HepG2 (cell line): ENCODE results near the gene AFAP1. TPM values are rescaled to one million over a fixed set of nuclear protein-coding genes. Genes with fewer than 3 reads are reported as not detected.

Experiments used
- ATAC-seq: fragments of 200-7000 bp; cut with Tn5 transposase; 3 replicates; pipeline ENCODE4 v1.9.1; 2020; ENCODE audit warnings: mild to moderate bottlenecking, moderate library complexity
- BruUV-seq: library from RNA; stranded (reverse); fragments of 400-500 nt; replicated peaks from 2 replicates; lab custom pipeline; 2021; lab: Mats Ljungman, UMichigan
- CTCF ChIA-PET: fragments of 300-600 bp; formaldehyde crosslinking; extraction: SDS; loops from one replicate; lab custom pipeline; 2021; ENCODE audit warnings: low total read pairs, inconsistent platforms, low intra/inter-chr PET ratio; lab: Yijun Ruan, JAX
- POLR2A ChIA-PET: fragments of 350-600 bp; sonication (Branson Sonifier 250); formaldehyde crosslinking; loops from one replicate; lab custom pipeline; 2020; ENCODE audit warnings: antibody characterized with exemption, inconsistent platforms; lab: Yijun Ruan, JAX
- DNase-seq: peaks from one replicate; pipeline ENCODE4 v3.0.0-alpha.2; 2015; ENCODE audit warnings: low spot score
- FAIRE-seq: peaks from 3 replicates; lab custom pipeline; 2011; peaks lifted over from hg19 to GRCh38; lab: Jason Lieb, UNC
- H2AFZ ChIP-seq: one replicate; pipeline ENCODE4 v1.6.1; 2011; ENCODE audit warnings: low read length, inconsistent platforms
- H3K27ac ChIP-seq: fragments of 300-600 bp; 3 replicates; pipeline ENCODE4 v1.8.0; 2011; ENCODE audit warnings: mixed run types, mild to moderate bottlenecking, mixed read lengths, low read length, inconsistent platforms; ENCODE audit not compliant: insufficient read depth; ENCODE audit errors: extremely low read length
- H3K27me3 ChIP-seq, 2 experiments: fragments of 200-600 bp in 1 of 2; 2 replicates in 1 of 2; 3 replicates in 1 of 2; pipeline versions ENCODE4 v1.6.0 to v1.8.0; 2011; ENCODE audit warnings: low read length in 2 of 2, mild to moderate bottlenecking in 2 of 2, moderate library complexity in 2 of 2, inconsistent platforms in 1 of 2; ENCODE audit not compliant: insufficient read depth in 2 of 2, control insufficient read depth in 1 of 2
- H3K36me3 ChIP-seq, 2 experiments: fragments of 200-600 bp in 1 of 2; replicated peaks in 1 of 2; 2 replicates in 1 of 2; 3 replicates in 1 of 2; pipeline versions ENCODE4 v1.5.1 to v1.8.0; 2011; ENCODE audit warnings: low read length in 2 of 2, inconsistent platforms in 1 of 2; ENCODE audit not compliant: insufficient read depth in 2 of 2, control insufficient read depth in 1 of 2
- H3K4me1 ChIP-seq: 2 replicates; pipeline ENCODE4 v1.5.1; 2012; ENCODE audit warnings: low read length, inconsistent platforms; ENCODE audit not compliant: insufficient read depth
- H3K4me2 ChIP-seq: 2 replicates; pipeline ENCODE4 v1.6.0; 2011; ENCODE audit warnings: low read depth, low read length, inconsistent platforms
- H3K4me3 ChIP-seq, 3 experiments: fragments of 200-600 bp in 1 of 3; sonication (generic), shearing (Covaris generic) in 1 of 3; replicated peaks in 1 of 3; 2 replicates each; pipeline ENCODE4 v1.5.1; 2011 to 2016; ENCODE audit warnings: low read length in 3 of 3, inconsistent platforms in 2 of 3, low read depth in 2 of 3, mild to moderate bottlenecking in 2 of 3, control low read depth in 1 of 3, mixed read lengths in 1 of 3; ENCODE audit not compliant: insufficient read depth in 1 of 3
- H3K79me2 ChIP-seq: one replicate; pipeline ENCODE4 v1.6.1; 2011; ENCODE audit warnings: low read length, inconsistent platforms; ENCODE audit not compliant: insufficient read depth
- H3K9ac ChIP-seq: 2 replicates; pipeline ENCODE4 v1.6.0; 2011; ENCODE audit warnings: mild to moderate bottlenecking, low read depth, low read length, inconsistent platforms; ENCODE audit not compliant: insufficient read depth
- H3K9me3 ChIP-seq: 2 replicates; pipeline ENCODE4 v1.5.1; 2012; ENCODE audit warnings: mild to moderate bottlenecking, low read length
- H4K20me1 ChIP-seq: 2 replicates; pipeline ENCODE4 v1.6.0; 2011; ENCODE audit warnings: inconsistent platforms, mild to moderate bottlenecking, low read length, moderate library complexity; ENCODE audit not compliant: insufficient read depth
- ATF1 ChIP-seq: IDR thresholded peaks from 2 replicates; pipeline ENCODE4 v1.6.1; 2016; ENCODE audit warnings: mild to moderate bottlenecking, control low read depth
- HMG20A ChIP-seq: IDR thresholded peaks from 2 replicates; pipeline ENCODE4 v1.6.1; 2016; ENCODE audit warnings: borderline replicate concordance
- JARID2 ChIP-seq: sonication (generic); formaldehyde crosslinking; IDR thresholded peaks from 2 replicates; pipeline ENCODE4 v1.8.1; 2023; ENCODE audit warnings: missing genetic modification reagents, inconsistent platforms; ENCODE audit not compliant: insufficient replicate concordance
- NAIF1 ChIP-seq: sonication (generic); formaldehyde crosslinking; IDR thresholded peaks from 2 replicates; pipeline ENCODE4 v1.5.0; 2020; ENCODE audit warnings: mild to moderate bottlenecking, missing genetic modification reagents, borderline replicate concordance
- NR2C2 ChIP-seq: sonication (generic); formaldehyde crosslinking; IDR thresholded peaks from 2 replicates; pipeline ENCODE4 v1.4.0; 2020; ENCODE audit warnings: missing genetic modification reagents, mild to moderate bottlenecking, moderate library complexity, borderline replicate concordance
- SOX13 ChIP-seq, 3 experiments: fragments of 450-650 bp in 1 of 3; sonication (generic) in 1 of 3; formaldehyde crosslinking in 1 of 3; IDR thresholded peaks in 2 of 3; conservative IDR thresholded peaks in 1 of 3; 2 replicates each; pipeline versions ENCODE4 v1.5.0 to v1.6.1; 2016 to 2020; ENCODE audit warnings: antibody characterized with exemption in 1 of 3, mild to moderate bottlenecking in 1 of 3, missing compliant biosample characterization in 1 of 3, missing genetic modification reagents in 1 of 3, moderate library complexity in 1 of 3
- ZFP36L2 ChIP-seq: sonication (generic); formaldehyde crosslinking; IDR thresholded peaks from 2 replicates; pipeline ENCODE4 v1.4.0; 2020; ENCODE audit warnings: missing genetic modification reagents
- ZNF138 ChIP-seq: sonication (generic); formaldehyde crosslinking; IDR thresholded peaks from 2 replicates; pipeline ENCODE4 v1.5.0; 2020; ENCODE audit warnings: mild to moderate bottlenecking, low read depth, missing genetic modification reagents
- ZNF501 ChIP-seq: sonication (generic); formaldehyde crosslinking; IDR thresholded peaks from 2 replicates; pipeline ENCODE4 v1.5.1; 2020; ENCODE audit warnings: mild to moderate bottlenecking, moderate library complexity, missing genetic modification reagents
- ZNF672 ChIP-seq: sonication (generic); formaldehyde crosslinking; IDR thresholded peaks from 2 replicates; pipeline ENCODE4 v1.8.1; 2022; ENCODE audit warnings: missing genetic modification reagents
- ZNF790 ChIP-seq: sonication (generic); formaldehyde crosslinking; IDR thresholded peaks from 2 replicates; pipeline ENCODE4 v1.8.0; 2022; ENCODE audit warnings: missing genetic modification reagents, mild to moderate bottlenecking, borderline replicate concordance
- WGBS: methylation state at CpG from one replicate; pipeline ENCODE4 v1.1.6; 2017; ENCODE audit warnings: low lambda C conversion rate; 5-methylcytosine and 5-hydroxymethylcytosine counted together
- in situ Hi-C: cut with HindIII; loops from 2 replicates; pipeline ENCODE4 v1.10.0; 2017; ENCODE audit warnings: low pct_unique_long_range_greater_than_20kb; ENCODE audit not compliant: extremely low pct_ligation_motif_present
- intact Hi-C: fragments of 100-400 bp; cut with micrococcal nuclease; formaldehyde crosslinking; loops from one replicate; pipeline ENCODE4 v1.10.0; 2022; ENCODE audit not compliant: unreplicated experiment
- polyA plus RNA-seq, 8 experiments: library from polyadenylated mRNA; depleted of rRNA in 3 of 8; stranded (reverse) in 7 of 8; unstranded in 1 of 8; fragments of >200 nt; fragmentation: Illumina TruSeq in 4 of 8; extraction: Trizol in 4 of 8; gene quantifications; 2 replicates each; pipeline versions ENCODE4 v1.2.1 to v1.2.3, GENCODE V29; 2011 to 2016; ENCODE audit warnings: low read depth in 4 of 8, missing spikeins in 1 of 8, mixed read lengths in 1 of 8; ENCODE audit not compliant: insufficient read depth in 1 of 8
- total RNA-seq, 5 experiments: library from RNA; depleted of rRNA; stranded (reverse); fragments of >200 nt; fragmentation: Illumina TruSeq; extraction: Trizol; gene quantifications; 2 replicates each; pipeline ENCODE4 v1.2.3, GENCODE V29; 2016; ENCODE audit warnings: low read depth in 1 of 5
- TF ChIP-seq, protein P1 (sequence below): sonication (generic); formaldehyde crosslinking; IDR thresholded peaks from 2 replicates; pipeline ENCODE4 v1.5.1; 2020; ENCODE audit warnings: missing genetic modification reagents, mild to moderate bottlenecking, borderline replicate concordance
- TF ChIP-seq, protein P2 (sequence below): sonication (generic); formaldehyde crosslinking; IDR thresholded peaks from 2 replicates; pipeline ENCODE4 v1.8.1; 2023; ENCODE audit warnings: mild to moderate bottlenecking, missing genetic modification reagents
- TF ChIP-seq, protein P3 (sequence below): sonication (generic); formaldehyde crosslinking; conservative IDR thresholded peaks from 2 replicates; pipeline ENCODE4 v1.8.1; 2023; ENCODE audit warnings: missing genetic modification reagents
- TF ChIP-seq, protein P4 (sequence below): sonication (generic); formaldehyde crosslinking; IDR thresholded peaks from 2 replicates; pipeline ENCODE4 v1.4.0; 2020; ENCODE audit warnings: missing genetic modification reagents, borderline replicate concordance

The AFAP1 gene
- total and polyA plus RNA-seq, 2 of the 13 experiments (the other 11 are each of a cell fraction or from before 2014, with no cell fraction given) = 2.5 TPM

DNA sequence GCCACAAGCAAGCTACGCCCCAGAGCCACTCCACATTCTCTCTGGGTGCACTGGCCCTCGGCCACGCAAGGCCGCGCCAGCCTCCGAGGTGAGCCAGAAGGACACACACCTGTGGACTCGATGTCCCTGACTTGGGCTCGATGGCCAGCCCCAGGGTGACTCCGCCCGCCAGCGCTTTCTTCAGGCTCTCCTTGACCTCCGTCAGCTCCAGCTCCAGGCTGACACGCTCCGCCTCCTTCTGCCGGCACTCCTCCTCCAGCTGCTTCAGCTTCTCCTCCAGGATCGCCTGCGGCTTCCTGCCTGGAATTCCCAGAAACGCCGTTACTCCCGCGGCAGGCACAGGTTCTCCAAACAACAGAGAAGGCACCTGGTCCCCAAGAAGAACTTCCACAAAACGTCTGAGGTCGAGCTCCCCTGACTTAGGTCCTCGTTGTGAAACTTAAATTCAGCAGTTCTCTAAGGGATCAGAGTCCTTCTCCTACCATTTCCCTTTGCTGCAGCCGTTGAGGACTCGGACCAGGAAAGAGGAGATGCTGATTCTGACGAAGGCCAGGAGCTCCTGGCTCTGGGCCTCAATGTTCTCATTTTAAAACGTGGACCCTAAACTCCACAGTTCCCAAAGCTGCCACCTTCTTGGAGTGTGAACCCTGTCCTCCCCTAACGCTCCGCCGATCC, 166.8 kb downstream of the AFAP1 start:
- Histone ChIP-seq H3K27me3 (no peaks in the 10 kb centered on the region), H3K79me2 (no peaks in the 10 kb centered on the region), H3K4me3 (no peak overlapping the region), H3K4me1 (peaks cover 84% of the 10 kb centered on the region), H3K36me3 (peaks cover 8 to 16% of the 10 kb centered on the region in 2 experiments; a peak in 4 of 5 replicates), H4K20me1 (no peaks in the 10 kb centered on the region), H3K4me2 (no peak overlapping the region), H3K9me3 (no peaks in the 10 kb centered on the region), H3K27ac (no peak overlapping the region), H2AFZ (no peak overlapping the region), H3K9ac (no peak overlapping the region)
- in situ Hi-C loops = no loop called here
- ChIA-PET POLR2A (no interaction called here), CTCF (no interaction called here)
- no TSS peak for BruUV-seq
- DNase-seq = no peak
- 91% methylated on average over 29 of the region's 31 CpGs for whole genome bisulfite sequencing
- no peak for FAIRE-seq
- intact Hi-C loops = loop anchor here (5.0 kb wide), 1 partner anchor 214 kb away; no protein-coding TSS in a partner anchor
- no peak for ATAC-seq
- TF ChIP-seq ZNF672 (CRISPR knock-in tag) (no peak), ZNF501 (CRISPR knock-in tag) (no peak), JARID2 (no peak), NAIF1 (CRISPR knock-in tag) (no peak), HMG20A (CRISPR knock-in tag) (no peak), ZFP36L2 (CRISPR knock-in tag) (no peak), ZNF790 (CRISPR knock-in tag) (no peak), ATF1 (CRISPR knock-in tag) (no peak), NR2C2 (CRISPR knock-in tag) (no peak), SOX13 (IDR thresholded peaks at IDR 0.05) (no peak), SOX13 (CRISPR knock-in tag; conservative IDR thresholded peaks at IDR 0.05 in 1 of 2, IDR thresholded peaks at IDR 0.05 in 1 of 2) (no peak), ZNF138 (CRISPR knock-in tag) (no peak)
- TF ChIP-seq, protein P1, sequence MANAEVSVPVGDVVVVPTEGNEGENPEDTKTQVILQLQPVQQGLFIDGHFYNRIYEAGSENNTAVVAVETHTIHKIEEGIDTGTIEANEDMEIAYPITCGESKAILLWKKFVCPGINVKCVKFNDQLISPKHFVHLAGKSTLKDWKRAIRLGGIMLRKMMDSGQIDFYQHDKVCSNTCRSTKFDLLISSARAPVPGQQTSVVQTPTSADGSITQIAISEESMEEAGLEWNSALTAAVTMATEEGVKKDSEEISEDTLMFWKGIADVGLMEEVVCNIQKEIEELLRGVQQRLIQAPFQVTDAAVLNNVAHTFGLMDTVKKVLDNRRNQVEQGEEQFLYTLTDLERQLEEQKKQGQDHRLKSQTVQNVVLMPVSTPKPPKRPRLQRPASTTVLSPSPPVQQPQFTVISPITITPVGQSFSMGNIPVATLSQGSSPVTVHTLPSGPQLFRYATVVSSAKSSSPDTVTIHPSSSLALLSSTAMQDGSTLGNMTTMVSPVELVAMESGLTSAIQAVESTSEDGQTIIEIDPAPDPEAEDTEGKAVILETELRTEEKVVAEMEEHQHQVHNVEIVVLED (CRISPR knock-in tag) = no peak
- TF ChIP-seq, protein P2, sequence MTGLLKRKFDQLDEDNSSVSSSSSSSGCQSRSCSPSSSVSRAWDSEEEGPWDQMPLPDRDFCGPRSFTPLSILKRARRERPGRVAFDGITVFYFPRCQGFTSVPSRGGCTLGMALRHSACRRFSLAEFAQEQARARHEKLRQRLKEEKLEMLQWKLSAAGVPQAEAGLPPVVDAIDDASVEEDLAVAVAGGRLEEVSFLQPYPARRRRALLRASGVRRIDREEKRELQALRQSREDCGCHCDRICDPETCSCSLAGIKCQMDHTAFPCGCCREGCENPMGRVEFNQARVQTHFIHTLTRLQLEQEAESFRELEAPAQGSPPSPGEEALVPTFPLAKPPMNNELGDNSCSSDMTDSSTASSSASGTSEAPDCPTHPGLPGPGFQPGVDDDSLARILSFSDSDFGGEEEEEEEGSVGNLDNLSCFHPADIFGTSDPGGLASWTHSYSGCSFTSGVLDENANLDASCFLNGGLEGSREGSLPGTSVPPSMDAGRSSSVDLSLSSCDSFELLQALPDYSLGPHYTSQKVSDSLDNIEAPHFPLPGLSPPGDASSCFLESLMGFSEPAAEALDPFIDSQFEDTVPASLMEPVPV (CRISPR knock-in tag) = no peak
- TF ChIP-seq, protein P3, sequence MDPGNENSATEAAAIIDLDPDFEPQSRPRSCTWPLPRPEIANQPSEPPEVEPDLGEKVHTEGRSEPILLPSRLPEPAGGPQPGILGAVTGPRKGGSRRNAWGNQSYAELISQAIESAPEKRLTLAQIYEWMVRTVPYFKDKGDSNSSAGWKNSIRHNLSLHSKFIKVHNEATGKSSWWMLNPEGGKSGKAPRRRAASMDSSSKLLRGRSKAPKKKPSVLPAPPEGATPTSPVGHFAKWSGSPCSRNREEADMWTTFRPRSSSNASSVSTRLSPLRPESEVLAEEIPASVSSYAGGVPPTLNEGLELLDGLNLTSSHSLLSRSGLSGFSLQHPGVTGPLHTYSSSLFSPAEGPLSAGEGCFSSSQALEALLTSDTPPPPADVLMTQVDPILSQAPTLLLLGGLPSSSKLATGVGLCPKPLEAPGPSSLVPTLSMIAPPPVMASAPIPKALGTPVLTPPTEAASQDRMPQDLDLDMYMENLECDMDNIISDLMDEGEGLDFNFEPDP (CRISPR knock-in tag) = no peak
- TF ChIP-seq, protein P4, sequence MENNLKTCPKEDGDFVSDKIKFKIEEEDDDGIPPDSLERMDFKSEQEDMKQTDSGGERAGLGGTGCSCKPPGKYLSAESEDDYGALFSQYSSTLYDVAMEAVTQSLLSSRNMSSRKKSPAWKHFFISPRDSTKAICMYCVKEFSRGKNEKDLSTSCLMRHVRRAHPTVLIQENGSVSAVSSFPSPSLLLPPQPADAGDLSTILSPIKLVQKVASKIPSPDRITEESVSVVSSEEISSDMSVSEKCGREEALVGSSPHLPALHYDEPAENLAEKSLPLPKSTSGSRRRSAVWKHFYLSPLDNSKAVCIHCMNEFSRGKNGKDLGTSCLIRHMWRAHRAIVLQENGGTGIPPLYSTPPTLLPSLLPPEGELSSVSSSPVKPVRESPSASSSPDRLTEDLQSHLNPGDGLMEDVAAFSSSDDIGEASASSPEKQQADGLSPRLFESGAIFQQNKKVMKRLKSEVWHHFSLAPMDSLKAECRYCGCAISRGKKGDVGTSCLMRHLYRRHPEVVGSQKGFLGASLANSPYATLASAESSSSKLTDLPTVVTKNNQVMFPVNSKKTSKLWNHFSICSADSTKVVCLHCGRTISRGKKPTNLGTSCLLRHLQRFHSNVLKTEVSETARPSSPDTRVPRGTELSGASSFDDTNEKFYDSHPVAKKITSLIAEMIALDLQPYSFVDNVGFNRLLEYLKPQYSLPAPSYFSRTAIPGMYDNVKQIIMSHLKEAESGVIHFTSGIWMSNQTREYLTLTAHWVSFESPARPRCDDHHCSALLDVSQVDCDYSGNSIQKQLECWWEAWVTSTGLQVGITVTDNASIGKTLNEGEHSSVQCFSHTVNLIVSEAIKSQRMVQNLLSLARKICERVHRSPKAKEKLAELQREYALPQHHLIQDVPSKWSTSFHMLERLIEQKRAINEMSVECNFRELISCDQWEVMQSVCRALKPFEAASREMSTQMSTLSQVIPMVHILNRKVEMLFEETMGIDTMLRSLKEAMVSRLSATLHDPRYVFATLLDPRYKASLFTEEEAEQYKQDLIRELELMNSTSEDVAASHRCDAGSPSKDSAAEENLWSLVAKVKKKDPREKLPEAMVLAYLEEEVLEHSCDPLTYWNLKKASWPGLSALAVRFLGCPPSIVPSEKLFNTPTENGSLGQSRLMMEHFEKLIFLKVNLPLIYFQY = no peak
